ENCODE data around the gene CCNK.

Gene CCNK

DNA sequence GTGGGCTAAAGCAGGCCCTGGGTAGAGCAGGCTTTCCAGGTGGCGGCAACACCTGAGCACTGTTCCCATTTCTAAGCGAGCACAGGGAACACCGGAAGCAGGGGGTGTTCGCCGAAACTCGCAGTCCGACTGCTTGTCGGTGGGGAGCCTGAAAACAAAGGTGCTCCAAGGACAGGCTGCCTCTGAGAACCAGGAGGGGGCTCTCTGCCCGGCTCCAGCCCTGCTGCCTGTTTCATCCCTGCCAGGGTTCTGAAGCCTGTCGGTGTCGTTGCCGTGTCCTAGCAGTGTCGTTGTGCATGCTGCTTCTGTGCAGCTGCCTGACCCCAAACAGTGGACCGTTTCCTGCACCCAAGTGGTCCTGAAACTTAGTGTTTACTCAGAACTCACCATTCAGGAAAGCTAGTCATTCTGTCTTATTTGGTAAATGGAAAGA lies 21.8 kb downstream of the CCNK start:
- DNase-seq, result no peak
- H3K27ac ChIP-seq, result no peak overlapping the region
- no peak overlapping the region for H3K4me3 ChIP-seq (ENCODE audit: low read depth, low read length)
- peaks cover 70% of the 10 kb centered on the region for H3K36me3 ChIP-seq (replicated peaks)
- no peaks in the 10 kb centered on the region for H3K27me3 ChIP-seq (replicated peaks)
- in situ Hi-C loops (cut with HindIII; ENCODE audit: low pct_ligation_motif_present, low sequenced_read_pairs), result no loop called here
- no peak for TF ChIP-seq CTCF (IDR thresholded peaks at IDR 0.05; ENCODE audit: low read depth, low read length, missing control alignments)

GRCh38 chr14:99503848-99504453 lies 22.7 kb downstream of the CCNK start:
- H3K27me3 ChIP-seq (replicated peaks), result no peaks in the 10 kb centered on the region
- no peak for TF ChIP-seq CTCF (IDR thresholded peaks at IDR 0.05; ENCODE audit: low read depth, low read length, missing control alignments)
- no peak overlapping the region for H3K4me3 ChIP-seq (ENCODE audit: low read depth, low read length)
- H3K27ac ChIP-seq, result no peak overlapping the region
- H3K36me3 ChIP-seq (replicated peaks), result peaks cover 74% of the 10 kb centered on the region
- no peak for DNase-seq
- in situ Hi-C loops (cut with HindIII; ENCODE audit: low pct_ligation_motif_present, low sequenced_read_pairs), result no loop called here

GRCh38 chr14:99505089-99505488 lies 23.9 kb downstream of the CCNK start:
- Histone ChIP-seq H3K27me3 (replicated peaks) (no peaks in the 10 kb centered on the region), H3K36me3 (replicated peaks) (peaks cover 85% of the 10 kb centered on the region), H3K4me3 (ENCODE audit: low read depth, low read length) (no peak overlapping the region), H3K27ac (no peak overlapping the region)
- no peak for DNase-seq
- in situ Hi-C loops (cut with HindIII; ENCODE audit: low pct_ligation_motif_present, low sequenced_read_pairs), result no loop called here
- no peak for TF ChIP-seq CTCF (IDR thresholded peaks at IDR 0.05; ENCODE audit: low read depth, low read length, missing control alignments)

- in situ Hi-C loops (cut with HindIII; ENCODE audit: low pct_ligation_motif_present, low sequenced_read_pairs), result no loop called here
- Histone ChIP-seq H3K4me3 (ENCODE audit: low read depth, low read length) (no peak overlapping the region), H3K27ac (no peak overlapping the region), H3K36me3 (replicated peaks) (peaks cover 81% of the 10 kb centered on the region), H3K27me3 (replicated peaks) (no peaks in the 10 kb centered on the region)
- TF ChIP-seq CTCF (IDR thresholded peaks at IDR 0.05; ENCODE audit: low read depth, low read length, missing control alignments), result no peak
- no peak for DNase-seq
These were observed 25.1 kb downstream of the CCNK start for GRCh38 chr14:99506276-99506675.

GRCh38 chr14:99507860-99508640 lies 26.8 kb downstream of the CCNK start:
- Histone ChIP-seq H3K27ac (no peak overlapping the region), H3K4me3 (ENCODE audit: low read depth, low read length) (no peak overlapping the region), H3K27me3 (replicated peaks) (no peaks in the 10 kb centered on the region), H3K36me3 (replicated peaks) (peaks cover 76% of the 10 kb centered on the region)
- in situ Hi-C loops (cut with HindIII; ENCODE audit: low pct_ligation_motif_present, low sequenced_read_pairs), result no loop called here
- DNase-seq, result no peak
- TF ChIP-seq CTCF (IDR thresholded peaks at IDR 0.05; ENCODE audit: low read depth, low read length, missing control alignments), result no peak

Measured in brain microvascular endothelial cell (primary cell).